Testis (tissue), 2 donors: Measurements from ENCODE around the gene PAPPA2.

Experiments used
- CTCF ChIP-seq, 3 experiments: fragments of 450-650 bp in 2 of 3; fragments of 200-600 bp in 1 of 3; sonication (generic) in 1 of 3; IDR thresholded peaks; one replicate each; pipeline ENCODE4 v1.5.1; 2016 to 2019; ENCODE audit warnings: antibody characterized with exemption in 3 of 3, mild to moderate bottlenecking in 2 of 3, moderate library complexity in 1 of 3
- POLR2A ChIP-seq: fragments of 450-650 bp; IDR thresholded peaks from one replicate; pipeline ENCODE4 v1.6.1; 2017; ENCODE audit warnings: antibody characterized with exemption, mild to moderate bottlenecking, moderate library complexity

- TF ChIP-seq CTCF (IDR thresholded peaks at IDR 0.05) (no peak), POLR2A (no peak)
Measured at GRCh38 chr1:176795929-176796328, 333.0 kb downstream of the PAPPA2 start.
